Skeletal muscle tissue (tissue), 4 donors: ENCODE data around the gene SMARCA4. TPM values are rescaled to one million over a fixed set of nuclear protein-coding genes. Genes with fewer than 3 reads are reported as not detected.
A peak's percentile ranks its signal among the peaks of the same experiment; 100 is the strongest.
"Not testable (repeated sequence)": the region's sequence is repeated elsewhere in the genome, so short reads cannot be mapped to it uniquely, and the experiment has no call there.

Experiments used
- H3K27ac ChIP-seq: one replicate; pipeline ENCODE4 v1.7.0; 2013; ENCODE audit warnings: mild to moderate bottlenecking, low read depth, low read length, inconsistent platforms
- H3K27me3 ChIP-seq, 3 donors: one replicate each; pipeline ENCODE4 v1.7.0; 2013; ENCODE audit warnings: low read length in 3 of 3; ENCODE audit not compliant: control insufficient read depth in 3 of 3, insufficient read depth in 3 of 3
- H3K36me3 ChIP-seq, 3 donors: one replicate each; pipeline ENCODE4 v1.7.0; 2013; ENCODE audit warnings: low read length in 3 of 3; ENCODE audit not compliant: control insufficient read depth in 3 of 3, insufficient read depth in 3 of 3
- H3K4me1 ChIP-seq, 3 donors: one replicate each; pipeline ENCODE4 v1.7.0; 2013; ENCODE audit warnings: low read length in 3 of 3, mild to moderate bottlenecking in 3 of 3; ENCODE audit not compliant: control insufficient read depth in 3 of 3, insufficient read depth in 3 of 3
- H3K4me3 ChIP-seq, 3 donors: one replicate each; pipeline ENCODE4 v1.7.0; 2013; ENCODE audit warnings: low read length in 3 of 3
- H3K9ac ChIP-seq, 3 donors: one replicate each; pipeline ENCODE4 v1.7.0; 2013; ENCODE audit warnings: low read length in 3 of 3, mild to moderate bottlenecking in 3 of 3, moderate library complexity in 2 of 3, low read depth in 1 of 3
- H3K9me3 ChIP-seq, 3 donors: one replicate each; pipeline ENCODE4 v1.7.0; 2013; ENCODE audit warnings: low read length in 3 of 3; ENCODE audit not compliant: control insufficient read depth in 3 of 3
- total RNA-seq: library from RNA; depleted of rRNA; stranded (reverse); fragments of >200 nt; gene quantifications from one replicate; pipeline ENCODE4 v1.2.3, GENCODE V29; 2014
- donor health status: Osteomylitis.

SMARCA4 gene
- total RNA-seq, 1 donor from 2014 or later: 58.5 TPM

DNA sequence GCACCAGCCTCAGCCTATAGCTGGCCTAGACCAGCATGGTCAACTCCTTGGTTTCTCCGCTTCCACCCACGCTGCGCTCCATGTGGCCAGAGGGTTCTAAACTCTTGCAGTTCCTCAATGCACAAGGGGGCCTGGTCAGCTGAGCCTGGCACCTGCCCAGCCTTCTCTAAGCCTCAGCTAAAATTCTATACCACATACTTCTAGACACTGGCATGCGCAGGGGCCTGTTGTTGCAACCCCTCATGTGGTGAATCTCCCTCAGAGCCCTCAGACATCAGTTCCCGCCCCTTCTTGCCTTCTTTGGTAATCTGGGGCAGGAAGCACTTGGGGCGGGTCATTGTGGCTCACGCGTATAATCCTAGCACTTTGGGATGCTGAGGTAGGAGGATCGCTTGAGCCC lies 108.7 kb downstream of the SMARCA4 start:
- Histone ChIP-seq H3K27ac (no peak overlapping the region), H3K4me1 (no peaks in the 10 kb centered on the region), H3K9ac (no peak overlapping the region), H3K36me3 (peaks cover 2 to 4% (median 4%) of the 10 kb centered on the region in 3 donors), H3K27me3 (no peaks in the 10 kb centered on the region), H3K9me3 (no peaks in the 10 kb centered on the region), H3K4me3 (no peak overlapping the region)

- Histone ChIP-seq H3K9ac (no peak overlapping the region), H3K36me3 (peaks cover 2 to 4% (median 4%) of the 10 kb centered on the region in 3 donors), H3K4me1 (no peaks in the 10 kb centered on the region), H3K4me3 (no peak overlapping the region), H3K27ac (no peak overlapping the region), H3K9me3 (no peaks in the 10 kb centered on the region), H3K27me3 (no peaks in the 10 kb centered on the region)
These were observed 109.3 kb downstream of the SMARCA4 start for GRCh38 chr19:11070123-11070522.

GRCh38 chr19:11073568-11073967 lies 112.7 kb downstream of the SMARCA4 start:
- no peak overlapping the region for H3K4me3 ChIP-seq
- H3K9me3 ChIP-seq: no peaks in the 10 kb centered on the region
- no peak overlapping the region for H3K27ac ChIP-seq
- H3K36me3 ChIP-seq: no peaks in the 10 kb centered on the region
- no peak overlapping the region for H3K9ac ChIP-seq
- H3K4me1 ChIP-seq: no peaks in the 10 kb centered on the region
- H3K27me3 ChIP-seq: no peaks in the 10 kb centered on the region

- not testable (repeated sequence) for H3K27ac ChIP-seq, H3K9me3 ChIP-seq, H3K9ac ChIP-seq, H3K27me3 ChIP-seq, H3K4me3 ChIP-seq, H3K36me3 ChIP-seq, H3K4me1 ChIP-seq
These were observed 116.0 kb downstream of the SMARCA4 start for GRCh38 chr19:11076792-11077191.

DNA sequence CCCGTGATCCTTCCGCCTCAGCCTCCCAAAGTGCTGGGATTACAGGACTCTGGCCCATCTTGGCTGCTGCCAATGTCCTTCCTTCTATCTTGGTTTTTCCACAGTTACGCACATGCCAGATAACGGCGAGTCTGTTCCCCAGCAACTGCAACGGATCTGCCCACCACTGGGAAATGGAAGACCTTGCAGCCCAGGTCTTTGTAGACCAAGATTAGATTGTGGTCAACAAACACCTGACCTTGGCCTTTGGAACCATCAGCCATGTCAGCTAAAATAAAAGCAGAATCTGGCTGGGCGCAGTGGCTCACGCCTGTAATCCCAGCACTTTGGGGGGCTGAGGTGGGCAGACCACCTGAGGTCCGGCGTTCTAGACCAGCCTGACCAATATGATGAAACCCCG lies 118.1 kb downstream of the SMARCA4 start:
- Histone ChIP-seq H3K27me3 (no peaks in the 10 kb centered on the region), H3K9me3 (no peaks in the 10 kb centered on the region), H3K36me3 (no peaks in the 10 kb centered on the region), H3K4me3 (no peak overlapping the region), H3K9ac (no peak overlapping the region), H3K27ac (no peak overlapping the region), H3K4me1 (no peaks in the 10 kb centered on the region)

DNA sequence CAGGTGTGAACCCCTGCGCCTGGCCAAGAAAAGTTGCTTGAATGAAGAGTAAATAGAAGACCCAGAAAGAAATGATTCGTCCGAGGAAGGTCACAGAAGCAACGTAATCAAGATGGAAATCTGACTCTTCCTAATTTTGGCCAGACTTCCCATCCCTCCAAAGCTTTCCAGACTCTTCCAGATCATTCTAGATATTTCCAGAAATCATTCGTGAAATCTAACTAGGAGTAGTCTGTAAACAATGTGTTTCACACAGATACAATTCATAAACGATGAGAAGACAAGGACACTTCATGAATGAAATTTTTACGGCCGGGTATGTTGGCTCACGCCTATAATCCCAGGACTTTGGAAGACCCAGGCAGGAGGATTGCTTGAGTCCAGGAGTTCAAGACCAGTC lies 119.2 kb downstream of the SMARCA4 start:
- no peak overlapping the region for H3K9ac ChIP-seq
- H3K27me3 ChIP-seq: no peaks in the 10 kb centered on the region
- H3K4me3 ChIP-seq: no peak overlapping the region

GRCh38 chr19:11087870-11088505 lies 127.2 kb downstream of the SMARCA4 start:
- Histone ChIP-seq H3K9ac (no peak overlapping the region), H3K27me3 (peaks cover 7 to 25% (median 24%) of the 10 kb centered on the region in 3 donors), H3K9me3 (no peaks in the 10 kb centered on the region), H3K27ac (peak overlapping the region; percentile 84), H3K36me3 (no peaks in the 10 kb centered on the region), H3K4me1 (peaks cover 11 to 32% (median 21%) of the 10 kb centered on the region in 3 donors), H3K4me3 (no peak overlapping the region)

More for the DNA sequence above, 119.2 kb downstream of the SMARCA4 start:
- no peak overlapping the region for H3K27ac ChIP-seq
- H3K9me3 ChIP-seq: no peaks in the 10 kb centered on the region
- peaks cover 0 to 1% (median 0%) of the 10 kb centered on the region in 3 donors for H3K4me1 ChIP-seq
- no peaks in the 10 kb centered on the region for H3K36me3 ChIP-seq

DNA sequence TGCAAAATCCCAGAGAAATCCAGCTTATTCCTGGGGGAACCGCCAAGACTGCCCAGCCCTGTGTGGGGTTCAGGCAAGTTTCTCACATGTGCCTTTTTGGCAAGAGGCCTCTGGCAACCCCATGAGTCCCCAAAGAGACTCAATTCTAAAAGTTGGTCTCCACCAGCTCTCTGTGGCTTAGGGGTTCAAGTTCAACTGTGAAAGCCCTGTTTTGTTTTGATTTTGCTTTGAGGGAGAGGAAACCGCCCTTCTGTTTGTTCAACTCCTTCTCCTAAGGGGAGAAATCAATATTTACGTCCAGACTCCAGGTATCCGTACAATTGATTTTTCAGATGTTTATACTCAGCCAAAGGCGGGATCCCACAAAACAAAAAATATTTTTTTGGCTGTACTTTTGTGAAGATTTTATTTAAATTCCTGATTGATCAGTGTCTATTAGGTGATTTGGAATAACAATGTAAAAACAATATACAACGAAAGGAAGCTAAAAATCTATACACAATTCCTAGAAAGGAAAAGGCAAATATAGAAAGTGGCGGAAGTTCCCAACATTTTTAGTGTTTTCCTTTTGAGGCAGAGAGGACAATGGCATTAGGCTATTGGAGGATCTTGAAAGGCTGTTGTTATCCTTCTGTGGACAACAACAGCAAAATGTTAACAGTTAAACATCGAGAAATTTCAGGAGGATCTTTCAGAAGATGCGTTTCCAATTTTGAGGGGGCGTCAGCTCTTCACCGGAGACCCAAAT lies 127.8 kb downstream of the SMARCA4 start:
- H3K4me3 ChIP-seq: peak overlapping the region; percentile 51 to 70 (median 62)
- peak overlapping the region; percentile 84 for H3K27ac ChIP-seq
- H3K9me3 ChIP-seq: no peaks in the 10 kb centered on the region
- H3K36me3 ChIP-seq: no peaks in the 10 kb centered on the region
- peak overlapping the region in 2 of 3 donors; percentile 51 to 66 for H3K9ac ChIP-seq
- H3K27me3 ChIP-seq: peaks cover 7 to 25% (median 24%) of the 10 kb centered on the region in 3 donors
- peaks cover 12 to 32% (median 21%) of the 10 kb centered on the region in 3 donors for H3K4me1 ChIP-seq

GRCh38 chr19:11089254-11090013 lies 128.6 kb downstream of the SMARCA4 start, which contains the start of gene LDLR:
LDLR (plus strand) TSS chr19:11089463; CDS start chr19:11089549, 86 bp downstream.
- Histone ChIP-seq H3K27me3 (peaks cover 7 to 25% (median 24%) of the 10 kb centered on the region in 3 donors), H3K27ac (peak within 1 kb of the TSS; percentile 84), H3K4me1 (peaks cover 15 to 32% (median 21%) of the 10 kb centered on the region in 3 donors), H3K36me3 (no peaks in the 10 kb centered on the region), H3K9ac (peak within 1 kb of the TSS; percentile 33 to 72 (median 63)), H3K4me3 (peak within 1 kb of the TSS; percentile 51 to 70 (median 69)), H3K9me3 (no peaks in the 10 kb centered on the region)

DNA sequence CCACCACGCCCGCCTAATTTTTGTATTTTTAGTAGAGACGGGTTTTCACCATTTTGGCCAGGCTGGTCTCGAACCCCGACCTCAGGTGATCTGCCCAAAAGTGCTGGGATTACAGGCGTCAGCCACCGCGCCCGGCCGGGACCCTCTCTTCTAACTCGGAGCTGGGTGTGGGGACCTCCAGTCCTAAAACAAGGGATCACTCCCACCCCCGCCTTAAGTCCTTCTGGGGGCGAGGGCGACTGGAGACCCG lies 129.1 kb downstream of the SMARCA4 start:
- H3K27ac ChIP-seq: peak overlapping the region; percentile 84
- not testable (repeated sequence) for H3K9me3 ChIP-seq, H3K36me3 ChIP-seq
- H3K27me3 ChIP-seq: peaks cover 7 to 25% (median 24%) of the 10 kb centered on the region in 3 donors
- H3K4me1 ChIP-seq: peaks cover 15 to 34% (median 21%) of the 10 kb centered on the region in 3 donors
- peak overlapping the region in 2 of 3 donors; percentile 63 to 72 for H3K9ac ChIP-seq
- H3K4me3 ChIP-seq: peak overlapping the region; percentile 51 to 70 (median 69)
